Ovary (tissue), 3 donors: Measurements from ENCODE around the gene FA2H.

Experiments
- EP300 ChIP-seq: sonication (generic); formaldehyde crosslinking; IDR thresholded peaks from one replicate; pipeline ENCODE4 v1.6.1; 2017; ENCODE audit warnings: antibody characterized with exemption
- POLR2A ChIP-seq: fragments of 450-650 bp; IDR thresholded peaks from one replicate; pipeline ENCODE4 v1.6.1; 2017; ENCODE audit warnings: antibody characterized with exemption, mild to moderate bottlenecking, moderate library complexity
- TF ChIP-seq, protein P1 (sequence below), 3 donors: fragments of 450-650 bp in 2 of 3; fragments of 200-600 bp in 1 of 3; IDR thresholded peaks; one replicate each; pipeline versions ENCODE4 v1.5.1 to v1.8.0; 2016 to 2022; ENCODE audit warnings: antibody characterized with exemption in 3 of 3, mild to moderate bottlenecking in 1 of 3
- donor health status: DM: no; HTN: no; CAD: no.

DNA sequence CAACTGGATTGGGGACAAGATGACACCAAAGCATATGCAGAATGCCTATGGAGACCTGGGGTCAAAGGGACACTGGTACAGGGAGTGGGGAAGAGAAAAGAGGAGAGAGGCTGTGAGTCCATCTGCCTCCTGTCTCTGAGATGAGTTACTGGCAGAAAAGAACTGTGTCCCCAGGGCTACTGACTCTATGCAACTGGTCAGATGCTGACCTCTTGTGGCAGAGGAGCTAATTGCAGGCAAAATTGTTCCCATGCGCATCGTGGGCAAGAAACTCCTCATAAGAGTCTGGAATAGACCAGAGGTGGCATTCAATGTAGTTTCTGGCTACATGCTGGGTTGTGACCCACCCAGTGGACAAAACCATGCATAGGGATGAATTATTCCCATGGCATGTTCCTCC, 47.9 kb downstream of the FA2H start:
- TF ChIP-seq, protein P1, sequence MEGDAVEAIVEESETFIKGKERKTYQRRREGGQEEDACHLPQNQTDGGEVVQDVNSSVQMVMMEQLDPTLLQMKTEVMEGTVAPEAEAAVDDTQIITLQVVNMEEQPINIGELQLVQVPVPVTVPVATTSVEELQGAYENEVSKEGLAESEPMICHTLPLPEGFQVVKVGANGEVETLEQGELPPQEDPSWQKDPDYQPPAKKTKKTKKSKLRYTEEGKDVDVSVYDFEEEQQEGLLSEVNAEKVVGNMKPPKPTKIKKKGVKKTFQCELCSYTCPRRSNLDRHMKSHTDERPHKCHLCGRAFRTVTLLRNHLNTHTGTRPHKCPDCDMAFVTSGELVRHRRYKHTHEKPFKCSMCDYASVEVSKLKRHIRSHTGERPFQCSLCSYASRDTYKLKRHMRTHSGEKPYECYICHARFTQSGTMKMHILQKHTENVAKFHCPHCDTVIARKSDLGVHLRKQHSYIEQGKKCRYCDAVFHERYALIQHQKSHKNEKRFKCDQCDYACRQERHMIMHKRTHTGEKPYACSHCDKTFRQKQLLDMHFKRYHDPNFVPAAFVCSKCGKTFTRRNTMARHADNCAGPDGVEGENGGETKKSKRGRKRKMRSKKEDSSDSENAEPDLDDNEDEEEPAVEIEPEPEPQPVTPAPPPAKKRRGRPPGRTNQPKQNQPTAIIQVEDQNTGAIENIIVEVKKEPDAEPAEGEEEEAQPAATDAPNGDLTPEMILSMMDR (IDR thresholded peaks at IDR 0.05) = no peak
- no peak for TF ChIP-seq POLR2A
- TF ChIP-seq EP300 = no peak
